GM23338 (cell line): Measurements from ENCODE around the gene MSMB. TPM values are rescaled to one million over a fixed set of nuclear protein-coding genes. Genes with fewer than 3 reads are reported as not detected.

ENCODE experiments used
- ATAC-seq: fragments of 200-7000 bp; cut with Tn5 transposase; 3 replicates; pipeline ENCODE4 v1.9.1; 2020
- DNase-seq: peaks from one replicate; pipeline ENCODE4 v3.0.0-alpha.2; 2015; ENCODE audit warnings: low spot score
- H2AFZ ChIP-seq: fragments of 200-600 bp; sonication (generic); 2 replicates; pipeline ENCODE4 v1.8.0; 2016; ENCODE audit warnings: antibody characterized with exemption, mild to moderate bottlenecking, moderate library complexity
- H3F3A ChIP-seq: fragments of 200-600 bp; sonication (generic); replicated peaks from 2 replicates; pipeline ENCODE4 v1.8.0; 2017; ENCODE audit warnings: antibody characterized with exemption, mixed run types, low read depth
- H3K27ac ChIP-seq: fragments of 200-600 bp; sonication (generic); 2 replicates; pipeline ENCODE4 v1.6.1; 2016; ENCODE audit warnings: low read depth
- H3K27me3 ChIP-seq: fragments of 200-600 bp; sonication (generic); 2 replicates; pipeline ENCODE4 v1.8.0; 2016; ENCODE audit warnings: mild to moderate bottlenecking, mixed run types, moderate library complexity; ENCODE audit not compliant: insufficient read depth
- H3K36me3 ChIP-seq: fragments of 200-600 bp; sonication (generic); 2 replicates; pipeline ENCODE4 v1.8.0; 2016; ENCODE audit warnings: mild to moderate bottlenecking; ENCODE audit not compliant: insufficient read depth
- H3K4me1 ChIP-seq: fragments of 200-600 bp; sonication (generic); 2 replicates; pipeline ENCODE4 v1.8.0; 2016; ENCODE audit warnings: mild to moderate bottlenecking, moderate library complexity; ENCODE audit not compliant: insufficient read depth
- H3K4me2 ChIP-seq: fragments of 200-600 bp; sonication (generic); 2 replicates; pipeline ENCODE4 v1.7.1; 2017; ENCODE audit warnings: mixed run types
- H3K4me3 ChIP-seq: fragments of 200-600 bp; sonication (generic); 2 replicates; pipeline ENCODE4 v1.6.1; 2016; ENCODE audit warnings: mixed run types
- H3K79me2 ChIP-seq: fragments of 200-600 bp; sonication (generic); replicated peaks from 2 replicates; pipeline ENCODE4 v1.8.0; 2017; ENCODE audit warnings: mild to moderate bottlenecking; ENCODE audit not compliant: insufficient read depth
- H3K9me2 ChIP-seq: fragments of 200-600 bp; sonication (generic); 2 replicates; pipeline ENCODE4 v1.8.0; 2017; ENCODE audit not compliant: insufficient read depth
- H4K20me1 ChIP-seq: fragments of 200-600 bp; sonication (generic); replicated peaks from 2 replicates; pipeline ENCODE4 v1.8.0; 2017; ENCODE audit warnings: mild to moderate bottlenecking; ENCODE audit not compliant: insufficient read depth
- H3K27ac Mint-ChIP-seq: 2 replicates; pipeline ENCODE4 v1.8.0; 2020; ENCODE audit warnings: inconsistent platforms, mild to moderate bottlenecking, moderate library complexity, mixed read lengths
- H3K27me3 Mint-ChIP-seq: 3 replicates; pipeline ENCODE4 v1.8.0; 2022; ENCODE audit warnings: low read depth, mild to moderate bottlenecking, moderate library complexity, mixed read lengths, inconsistent platforms; ENCODE audit not compliant: insufficient read depth, poor library complexity
- H3K36me3 Mint-ChIP-seq: 3 replicates; pipeline ENCODE4 v1.8.0; 2021; ENCODE audit warnings: low read depth, mild to moderate bottlenecking, inconsistent platforms, moderate library complexity, mixed read lengths
- H3K4me1 Mint-ChIP-seq: 3 replicates; pipeline ENCODE4 v1.8.0; 2020; ENCODE audit warnings: mild to moderate bottlenecking, inconsistent platforms, mixed read lengths
- H3K4me3 Mint-ChIP-seq: 3 replicates; pipeline ENCODE4 v1.8.0; 2021; ENCODE audit warnings: moderate library complexity, mild to moderate bottlenecking, inconsistent platforms, mixed read lengths
- H3K9me3 Mint-ChIP-seq: 3 replicates; pipeline ENCODE4 v1.8.0; 2020; ENCODE audit warnings: moderate library complexity, mild to moderate bottlenecking, inconsistent platforms, mixed read lengths
- CTCF ChIP-seq, 2 experiments: fragments of 200-600 bp in 1 of 2; sonication (generic) in 1 of 2; conservative IDR thresholded peaks; 2 replicates each; pipeline versions ENCODE4 v1.5.1 to v1.6.1; 2016 to 2017; ENCODE audit warnings: antibody characterized with exemption in 2 of 2, low read depth in 2 of 2, mild to moderate bottlenecking in 2 of 2, moderate library complexity in 1 of 2
- EZH2 ChIP-seq: fragments of 200-600 bp; sonication (generic); IDR thresholded peaks from one replicate; pipeline ENCODE4 v1.8.0; 2017; ENCODE audit warnings: antibody characterized with exemption, mild to moderate bottlenecking, low read depth; ENCODE audit not compliant: unreplicated experiment
- EZH2phosphoT487 ChIP-seq: fragments of 200-600 bp; sonication (generic); IDR thresholded peaks from one replicate; pipeline ENCODE4 v1.8.1; 2018; ENCODE audit warnings: antibody characterized with exemption; ENCODE audit not compliant: unreplicated experiment
- JUNB ChIP-seq: IDR thresholded peaks from one replicate; pipeline ENCODE4 v1.6.1; 2016; ENCODE audit warnings: antibody characterized with exemption; ENCODE audit not compliant: unreplicated experiment
- NANOG ChIP-seq: IDR thresholded peaks from 2 replicates; pipeline ENCODE4 v1.6.1; 2016; ENCODE audit warnings: antibody characterized with exemption, borderline replicate concordance
- ZNF114 ChIP-seq: fragments of 250-450 bp; sonication (Bioruptor Pico); IDR thresholded peaks from 2 replicates; pipeline ENCODE4 v1.5.0; 2020; ENCODE audit warnings: mild to moderate bottlenecking, moderate library complexity
- ZNF331 ChIP-seq: fragments of 250-450 bp; sonication (Bioruptor Pico); IDR thresholded peaks from 2 replicates; pipeline ENCODE4 v1.5.0; 2020; ENCODE audit warnings: low read depth, mild to moderate bottlenecking, moderate library complexity
- polyA plus RNA-seq: library from polyadenylated mRNA; unstranded; fragments of >200 nt; fragmentation: Nextera tagmentation; extraction: Ambion mirVana; gene quantifications from 2 replicates; pipeline ENCODE4 v1.2.1, GENCODE V29; 2016
- total RNA-seq: library from RNA; depleted of rRNA; stranded (reverse); fragments of >200 nt; shearing (Covaris generic); gene quantifications from 2 replicates; pipeline ENCODE4 v1.2.3, GENCODE V29; 2014
- TF ChIP-seq, protein P1 (sequence below): IDR thresholded peaks from one replicate; pipeline ENCODE4 v1.6.1; 2018; ENCODE audit warnings: antibody characterized with exemption; ENCODE audit not compliant: unreplicated experiment

Gene MSMB
- total and polyA plus RNA-seq, 2 experiments from 2014 or later = not detected

DNA sequence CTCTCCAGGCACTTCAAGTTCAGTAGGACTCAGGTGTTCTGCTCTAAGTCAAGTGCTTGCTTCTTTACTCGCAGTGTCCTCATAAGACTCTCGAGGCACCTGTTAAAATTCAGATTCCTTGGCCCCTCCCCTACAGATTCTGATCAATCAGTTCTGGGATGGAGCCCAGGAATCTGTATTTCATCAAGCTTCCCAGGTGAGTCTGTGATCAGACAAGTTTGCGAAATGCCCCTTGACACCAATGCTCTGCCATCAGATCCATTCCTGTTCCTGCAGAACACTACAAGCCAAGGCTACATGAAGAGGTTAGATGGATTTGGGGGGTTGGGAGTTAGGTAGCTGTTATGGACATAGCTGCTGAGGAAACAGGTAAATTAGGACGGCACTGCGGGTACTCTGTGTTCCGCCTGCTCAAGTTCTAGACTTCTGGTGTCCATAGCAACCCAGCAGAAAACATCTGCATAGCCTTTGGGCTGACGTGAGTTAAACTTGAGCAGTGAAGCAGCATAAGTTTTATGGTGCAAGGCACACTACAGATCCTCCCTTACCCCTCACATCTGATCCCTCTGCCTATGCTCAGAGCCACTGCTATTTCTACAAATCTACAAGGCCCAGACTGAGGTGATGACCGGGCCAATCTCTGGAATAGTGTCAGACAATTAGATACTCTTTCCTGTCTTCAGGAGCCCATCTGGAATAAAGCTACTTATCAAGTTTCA lies 8.8 kb downstream of the MSMB start:
- DNase-seq = no peak
- Histone ChIP-seq H3K27ac (no peak overlapping the region), H3K79me2 (no peaks in the 10 kb centered on the region), H3K9me2 (no peaks in the 10 kb centered on the region), H2AFZ (no peak overlapping the region), H3K36me3 (no peaks in the 10 kb centered on the region), H4K20me1 (no peaks in the 10 kb centered on the region), H3K4me2 (no peak overlapping the region), H3K4me1 (no peaks in the 10 kb centered on the region), H3K27me3 (no peaks in the 10 kb centered on the region), H3F3A (no peaks in the 10 kb centered on the region), H3K4me3 (no peak overlapping the region)
- Mint-ChIP-seq H3K4me3 (no peak overlapping the region), H3K36me3 (no peaks in the 10 kb centered on the region), H3K9me3 (no peaks in the 10 kb centered on the region), H3K27ac (no peak overlapping the region), H3K4me1 (peaks cover under 1% of the 10 kb centered on the region; the same call in 2 of the 3 replicates), H3K27me3 (peaks cover 3% of the 10 kb centered on the region)
- TF ChIP-seq JUNB (no peak), ZNF331 (no peak), NANOG (no peak), CTCF (conservative IDR thresholded peaks at IDR 0.05; ENCODE audit: low read depth in 2 of 2) (no peak), ZNF114 (CRISPR knock-in tag) (no peak), EZH2phosphoT487 (no peak), EZH2 (no peak)
- TF ChIP-seq, protein P1, sequence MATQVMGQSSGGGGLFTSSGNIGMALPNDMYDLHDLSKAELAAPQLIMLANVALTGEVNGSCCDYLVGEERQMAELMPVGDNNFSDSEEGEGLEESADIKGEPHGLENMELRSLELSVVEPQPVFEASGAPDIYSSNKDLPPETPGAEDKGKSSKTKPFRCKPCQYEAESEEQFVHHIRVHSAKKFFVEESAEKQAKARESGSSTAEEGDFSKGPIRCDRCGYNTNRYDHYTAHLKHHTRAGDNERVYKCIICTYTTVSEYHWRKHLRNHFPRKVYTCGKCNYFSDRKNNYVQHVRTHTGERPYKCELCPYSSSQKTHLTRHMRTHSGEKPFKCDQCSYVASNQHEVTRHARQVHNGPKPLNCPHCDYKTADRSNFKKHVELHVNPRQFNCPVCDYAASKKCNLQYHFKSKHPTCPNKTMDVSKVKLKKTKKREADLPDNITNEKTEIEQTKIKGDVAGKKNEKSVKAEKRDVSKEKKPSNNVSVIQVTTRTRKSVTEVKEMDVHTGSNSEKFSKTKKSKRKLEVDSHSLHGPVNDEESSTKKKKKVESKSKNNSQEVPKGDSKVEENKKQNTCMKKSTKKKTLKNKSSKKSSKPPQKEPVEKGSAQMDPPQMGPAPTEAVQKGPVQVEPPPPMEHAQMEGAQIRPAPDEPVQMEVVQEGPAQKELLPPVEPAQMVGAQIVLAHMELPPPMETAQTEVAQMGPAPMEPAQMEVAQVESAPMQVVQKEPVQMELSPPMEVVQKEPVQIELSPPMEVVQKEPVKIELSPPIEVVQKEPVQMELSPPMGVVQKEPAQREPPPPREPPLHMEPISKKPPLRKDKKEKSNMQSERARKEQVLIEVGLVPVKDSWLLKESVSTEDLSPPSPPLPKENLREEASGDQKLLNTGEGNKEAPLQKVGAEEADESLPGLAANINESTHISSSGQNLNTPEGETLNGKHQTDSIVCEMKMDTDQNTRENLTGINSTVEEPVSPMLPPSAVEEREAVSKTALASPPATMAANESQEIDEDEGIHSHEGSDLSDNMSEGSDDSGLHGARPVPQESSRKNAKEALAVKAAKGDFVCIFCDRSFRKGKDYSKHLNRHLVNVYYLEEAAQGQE = no peak
- no peak for ATAC-seq
